PFSK-1 (cell line): ENCODE results near the gene MORN5.

Source experiments
- POLR2AphosphoS5 ChIP-seq: IDR thresholded peaks from 2 replicates; pipeline ENCODE4 v1.6.1; 2012; ENCODE audit warnings: low read depth, mild to moderate bottlenecking, control low read depth, low read length, moderate library complexity
- REST ChIP-seq, 2 experiments: IDR thresholded peaks; 2 replicates each; pipeline versions ENCODE4 v1.6.1 to v1.8.0; 2011 to 2012; ENCODE audit warnings: low read depth in 2 of 2, low read length in 2 of 2, control low read depth in 1 of 2, inconsistent platforms in 1 of 2, mild to moderate bottlenecking in 1 of 2, moderate library complexity in 1 of 2; ENCODE audit not compliant: insufficient read depth in 1 of 2
- SIN3A ChIP-seq: IDR thresholded peaks from 2 replicates; pipeline ENCODE4 v1.6.1; 2012; ENCODE audit warnings: mild to moderate bottlenecking, low read length, moderate library complexity, borderline replicate concordance; ENCODE audit not compliant: insufficient read depth

DNA sequence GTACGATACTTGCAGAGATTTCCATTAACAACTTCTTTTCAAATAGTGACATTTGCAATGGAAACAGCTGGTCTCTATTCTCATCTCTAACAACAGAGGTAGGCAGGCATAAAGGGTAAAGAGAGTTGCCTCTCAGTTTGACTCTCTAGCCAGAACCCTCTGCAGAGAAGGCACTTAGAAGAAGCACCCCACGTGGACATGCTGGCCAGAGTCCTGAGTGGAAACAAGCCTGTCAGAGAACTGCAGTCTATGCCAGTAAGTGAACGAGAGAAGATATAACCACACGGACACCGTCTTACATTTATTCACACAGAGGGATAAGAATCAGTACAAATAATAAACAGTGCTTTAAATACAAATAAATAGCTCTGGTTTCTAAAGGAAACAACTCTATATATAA, 80.0 kb downstream of the MORN5 start:
- TF ChIP-seq REST (IDR thresholded peaks at IDR 0.05; ENCODE audit: insufficient read depth in 1 of 2, low read depth in 2 of 2, low read length in 2 of 2) (no peak), POLR2AphosphoS5 (no peak), SIN3A (no peak)
